CD4-positive, alpha-beta T cell treated with Interleukin-15 for 4 hours (primary cell): ENCODE data around the gene TFEC.
"Not testable (repeated sequence)": the region's sequence is repeated elsewhere in the genome, so short reads cannot be mapped to it uniquely, and the experiment has no call there.

Source experiments
- DNase-seq: peaks from one replicate; pipeline ENCODE4 v3.0.0-alpha.2; 2020; ENCODE audit warnings: low spot score

The TFEC gene

GRCh38 chr7:115988401-115988800 is 42.2 kb downstream of the TFEC start:
- DNase-seq, result no peak

- no peak for DNase-seq
Measured at GRCh38 chr7:115987486-115987885, 43.1 kb downstream of the TFEC start.

- DNase-seq, result no peak
Measured at GRCh38 chr7:115984105-115984504, 46.5 kb downstream of the TFEC start.

GRCh38 chr7:115980159-115980558 is 50.4 kb downstream of the TFEC start:
- DNase-seq, result no peak

- DNase-seq, result no peak
Measured at GRCh38 chr7:115976651-115977050, 53.9 kb downstream of the TFEC start.

GRCh38 chr7:115975766-115976165 is 54.8 kb downstream of the TFEC start:
- DNase-seq, result no peak

GRCh38 chr7:115973406-115973805 is 57.2 kb downstream of the TFEC start:
- no peak for DNase-seq

GRCh38 chr7:115971506-115971905 is 59.1 kb downstream of the TFEC start:
- no peak for DNase-seq

- DNase-seq, result no peak
Measured at GRCh38 chr7:115968596-115968995, 62.0 kb downstream of the TFEC start.

GRCh38 chr7:115968171-115968570 is 62.4 kb downstream of the TFEC start:
- no peak for DNase-seq

GRCh38 chr7:115965796-115966475 is 64.6 kb downstream of the TFEC start:
- DNase-seq, result no peak

GRCh38 chr7:115965236-115965635 is 65.3 kb downstream of the TFEC start:
- no peak for DNase-seq

- DNase-seq, result no peak
Measured at GRCh38 chr7:115964799-115965198, 65.8 kb downstream of the TFEC start.

- DNase-seq, result no peak
Measured at GRCh38 chr7:115962340-115962739, 68.2 kb downstream of the TFEC start.

- no peak for DNase-seq
Measured at GRCh38 chr7:115953592-115954255, 76.8 kb downstream of the TFEC start.

GRCh38 chr7:115952832-115953231 is 77.7 kb downstream of the TFEC start:
- DNase-seq, result no peak

- DNase-seq, result no peak
Measured at GRCh38 chr7:115951547-115951946, 79.0 kb downstream of the TFEC start.

- DNase-seq, result no peak
Measured at GRCh38 chr7:115941703-115942268, 88.8 kb downstream of the TFEC start.

- DNase-seq, result no peak
Measured at GRCh38 chr7:115940460-115941060, 90.0 kb downstream of the TFEC start.

GRCh38 chr7:115937960-115938359 is 92.6 kb downstream of the TFEC start:
- no peak for DNase-seq

GRCh38 chr7:115933471-115933870 is 97.1 kb downstream of the TFEC start:
- DNase-seq, result no peak

- DNase-seq, result no peak
Measured at GRCh38 chr7:115932880-115933279, 97.7 kb downstream of the TFEC start.

GRCh38 chr7:115930184-115930583 is 100.4 kb downstream of the TFEC start:
- DNase-seq, result not testable (repeated sequence)
